Upper lobe of left lung (tissue), 6 donors: Measurements from ENCODE around the gene MARCHF4. TPM values are rescaled to one million over a fixed set of nuclear protein-coding genes. Genes with fewer than 3 reads are reported as not detected.

Experiments used
- ATAC-seq, 2 donors: fragments of 200-7000 bp; cut with Tn5 transposase; one replicate each; pipeline ENCODE4 v1.9.1; 2022; ENCODE audit warnings: mild to moderate bottlenecking in 2 of 2, moderate library complexity in 2 of 2; ENCODE audit not compliant: low FRiP score in 2 of 2
- DNase-seq, 2 donors: peaks; one replicate each; pipeline ENCODE4 v3.0.0-alpha.2; 2019 to 2020
- H3K27ac ChIP-seq, 4 donors: fragments of 200-600 bp; sonication (generic); one replicate each; pipeline ENCODE4 v1.5.1; 2016 to 2019
- H3K27me3 ChIP-seq, 4 donors: fragments of 200-600 bp; sonication (generic); one replicate each; pipeline ENCODE4 v1.5.1; 2017 to 2019
- H3K36me3 ChIP-seq, 4 donors: fragments of 200-600 bp; sonication (generic); one replicate each; pipeline ENCODE4 v1.5.1; 2016 to 2019
- H3K4me1 ChIP-seq, 4 donors: fragments of 200-600 bp; sonication (generic); one replicate each; pipeline ENCODE4 v1.5.1; 2018 to 2019
- H3K4me3 ChIP-seq, 4 donors: fragments of 200-600 bp; sonication (generic); one replicate each; pipeline ENCODE4 v1.5.1; 2017 to 2019; ENCODE audit warnings: mild to moderate bottlenecking in 2 of 4, moderate library complexity in 1 of 4
- H3K9me3 ChIP-seq, 4 donors: fragments of 200-600 bp; sonication (generic); one replicate each; pipeline ENCODE4 v1.5.1; 2018 to 2019
- EP300 ChIP-seq, 4 donors: sonication (generic); formaldehyde crosslinking; IDR thresholded peaks; one replicate each; pipeline ENCODE4 v1.5.1; 2017; ENCODE audit warnings: antibody characterized with exemption in 4 of 4, control low read depth in 2 of 4
- POLR2A ChIP-seq, 4 donors: fragments of 450-650 bp; IDR thresholded peaks; one replicate each; pipeline ENCODE4 v1.5.1; 2016 to 2017; ENCODE audit warnings: antibody characterized with exemption in 4 of 4, mild to moderate bottlenecking in 2 of 4
- POLR2AphosphoS5 ChIP-seq, 2 donors: sonication (generic); formaldehyde crosslinking; IDR thresholded peaks; one replicate each; pipeline ENCODE4 v1.5.1; 2017; ENCODE audit warnings: antibody characterized with exemption in 2 of 2
- WGBS, 2 donors: methylation state at CpG; one replicate each; pipeline ENCODE4 v1.1.5; 2017 to 2018; 5-methylcytosine and 5-hydroxymethylcytosine counted together
- total RNA-seq, 6 donors: library from RNA; depleted of rRNA in 4 of 6; stranded (reverse); fragments of >200 nt in 4 of 6; gene quantifications; one replicate each; pipeline versions ENCODE4 v1.1.0 to v1.2.1, GENCODE V29; 2016 to 2021
- TF ChIP-seq, protein P1 (sequence below), 6 experiments: fragments of 450-650 bp in 4 of 6; fragments of 200-600 bp in 2 of 6; sonication (generic) in 2 of 6; IDR thresholded peaks; one replicate each; pipeline ENCODE4 v1.5.1; 2016 to 2019; ENCODE audit warnings: antibody characterized with exemption in 6 of 6
- donor health status: DM: no; HTN: no; CAD: no; lungs with moderate emphysema.
- donor health status: DM: no; HTN: yes; CAD: no; lungs with severe emphysema.

MARCHF4 gene
- total RNA-seq, 6 donors from 2014 or later = 0.06 to 0.10 TPM; not detected in 4

GRCh38 chr2:216392945-216393840 lies 20.9 kb upstream of the MARCHF4 start:
- TF ChIP-seq POLR2A (IDR thresholded peaks at IDR 0.05) = no peak
- TF ChIP-seq EP300 (IDR thresholded peaks at IDR 0.05) = no peak
- TF ChIP-seq POLR2AphosphoS5 (IDR thresholded peaks at IDR 0.05) = no peak
- TF ChIP-seq, protein P1, sequence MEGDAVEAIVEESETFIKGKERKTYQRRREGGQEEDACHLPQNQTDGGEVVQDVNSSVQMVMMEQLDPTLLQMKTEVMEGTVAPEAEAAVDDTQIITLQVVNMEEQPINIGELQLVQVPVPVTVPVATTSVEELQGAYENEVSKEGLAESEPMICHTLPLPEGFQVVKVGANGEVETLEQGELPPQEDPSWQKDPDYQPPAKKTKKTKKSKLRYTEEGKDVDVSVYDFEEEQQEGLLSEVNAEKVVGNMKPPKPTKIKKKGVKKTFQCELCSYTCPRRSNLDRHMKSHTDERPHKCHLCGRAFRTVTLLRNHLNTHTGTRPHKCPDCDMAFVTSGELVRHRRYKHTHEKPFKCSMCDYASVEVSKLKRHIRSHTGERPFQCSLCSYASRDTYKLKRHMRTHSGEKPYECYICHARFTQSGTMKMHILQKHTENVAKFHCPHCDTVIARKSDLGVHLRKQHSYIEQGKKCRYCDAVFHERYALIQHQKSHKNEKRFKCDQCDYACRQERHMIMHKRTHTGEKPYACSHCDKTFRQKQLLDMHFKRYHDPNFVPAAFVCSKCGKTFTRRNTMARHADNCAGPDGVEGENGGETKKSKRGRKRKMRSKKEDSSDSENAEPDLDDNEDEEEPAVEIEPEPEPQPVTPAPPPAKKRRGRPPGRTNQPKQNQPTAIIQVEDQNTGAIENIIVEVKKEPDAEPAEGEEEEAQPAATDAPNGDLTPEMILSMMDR (IDR thresholded peaks at IDR 0.05) = no peak
- Histone ChIP-seq H3K4me1 (no peaks in the 10 kb centered on the region), H3K4me3 (no peak overlapping the region), H3K9me3 (no peaks in the 10 kb centered on the region), H3K36me3 (no peaks in the 10 kb centered on the region), H3K27me3 (no peaks in the 10 kb centered on the region), H3K27ac (no peak overlapping the region)
- DNase-seq = no peak
- WGBS, 2 donors = 77 to 84% methylated on average over 12 of the region's 12 CpGs
- ATAC-seq = no peak

DNA sequence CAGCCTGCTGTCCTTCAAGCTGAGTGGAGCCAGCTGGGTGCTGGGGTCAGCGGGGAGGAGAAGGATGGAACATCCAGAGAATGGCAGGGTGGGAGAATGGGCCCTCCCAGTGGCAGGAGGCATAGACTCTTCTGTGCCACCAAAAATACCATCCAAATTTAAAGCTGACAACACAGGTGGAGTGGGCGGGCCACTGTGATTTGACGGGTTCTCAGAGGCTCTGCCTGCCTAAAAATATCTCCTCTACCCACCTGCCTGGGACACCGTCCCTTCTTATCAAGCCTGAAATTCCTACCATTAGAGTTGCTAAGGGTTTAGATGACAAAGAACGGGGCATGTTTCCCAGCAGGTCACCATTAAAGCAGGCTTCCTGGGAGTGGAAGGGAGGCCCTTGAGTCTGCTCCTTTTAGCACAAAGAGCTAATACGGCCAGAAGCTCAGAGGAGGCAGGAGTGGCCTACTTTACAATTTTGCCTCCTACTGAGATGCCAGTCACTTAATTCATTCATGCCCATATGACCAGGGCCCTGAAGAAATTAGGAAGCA lies 19.8 kb upstream of the MARCHF4 start:
- TF ChIP-seq, protein P1 (IDR thresholded peaks at IDR 0.05) = no peak
- TF ChIP-seq POLR2AphosphoS5 (IDR thresholded peaks at IDR 0.05) = no peak
- TF ChIP-seq POLR2A (IDR thresholded peaks at IDR 0.05) = no peak
- TF ChIP-seq EP300 (IDR thresholded peaks at IDR 0.05) = no peak
- H3K27me3 ChIP-seq = no peaks in the 10 kb centered on the region
- ATAC-seq = no peak
- H3K27ac ChIP-seq = no peak overlapping the region
- no peaks in the 10 kb centered on the region for H3K9me3 ChIP-seq
- no peaks in the 10 kb centered on the region for H3K4me1 ChIP-seq
- H3K4me3 ChIP-seq = no peak overlapping the region
- WGBS, 2 donors = 88 to 91% methylated on average over 6 of the region's 6 CpGs
- H3K36me3 ChIP-seq = no peaks in the 10 kb centered on the region
- no peak for DNase-seq

DNA sequence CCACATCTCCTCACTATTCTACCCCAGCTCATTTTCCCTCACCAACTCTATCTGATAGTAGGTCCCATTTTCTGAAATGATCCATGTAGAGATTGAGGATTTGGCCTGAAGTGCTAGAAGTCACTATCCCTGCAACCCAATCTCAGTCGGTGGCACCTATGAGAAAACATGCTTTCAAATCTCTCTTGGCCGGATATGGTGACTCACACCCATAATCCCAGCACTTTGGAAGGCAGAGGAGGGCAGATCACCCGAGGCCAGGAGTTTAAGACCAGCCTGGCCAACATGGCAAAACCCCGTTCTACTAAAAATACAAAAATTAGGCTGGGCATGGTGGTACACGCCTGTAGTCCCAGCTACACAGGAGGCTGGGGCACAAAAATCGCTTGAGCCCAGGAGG lies 19.1 kb upstream of the MARCHF4 start:
- H3K4me1 ChIP-seq = no peaks in the 10 kb centered on the region
- TF ChIP-seq, protein P1 (IDR thresholded peaks at IDR 0.05) = no peak
- TF ChIP-seq POLR2A (IDR thresholded peaks at IDR 0.05) = no peak
- no peak for TF ChIP-seq EP300 (IDR thresholded peaks at IDR 0.05)
- TF ChIP-seq POLR2AphosphoS5 (IDR thresholded peaks at IDR 0.05) = no peak
- H3K4me3 ChIP-seq = no peak overlapping the region
- no peaks in the 10 kb centered on the region for H3K27me3 ChIP-seq
- WGBS, 2 donors = 87 to 88% methylated on average over 6 of the region's 6 CpGs
- H3K9me3 ChIP-seq = no peaks in the 10 kb centered on the region
- ATAC-seq (no peak), DNase-seq (no peak)
- no peaks in the 10 kb centered on the region for H3K36me3 ChIP-seq
- no peak overlapping the region for H3K27ac ChIP-seq

DNA sequence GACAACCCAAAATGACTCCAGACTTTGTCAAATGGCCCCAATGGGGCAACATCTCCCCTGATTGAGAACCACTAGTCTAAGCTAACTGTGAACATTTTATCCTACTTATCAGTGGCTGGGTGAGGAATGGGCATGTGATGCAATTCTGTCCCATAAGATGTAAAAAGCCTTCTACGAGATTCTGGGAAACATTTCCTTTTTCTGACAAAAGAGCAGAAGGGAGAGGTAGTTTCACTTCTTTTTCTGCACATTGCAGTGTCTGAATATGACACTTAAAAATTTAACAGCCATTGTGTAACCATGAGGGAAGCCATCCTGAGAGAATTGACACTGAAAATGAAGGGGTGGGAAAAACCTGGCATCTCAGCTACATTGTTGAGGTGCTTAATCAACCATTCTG lies 17.3 kb upstream of the MARCHF4 start:
- 47 to 50% methylated on average over 1 of the region's 1 CpG for WGBS, 2 donors
- Histone ChIP-seq H3K36me3 (no peaks in the 10 kb centered on the region), H3K27ac (no peak overlapping the region), H3K27me3 (no peaks in the 10 kb centered on the region), H3K4me3 (no peak overlapping the region), H3K9me3 (no peaks in the 10 kb centered on the region), H3K4me1 (no peaks in the 10 kb centered on the region)
- TF ChIP-seq POLR2AphosphoS5 (IDR thresholded peaks at IDR 0.05) (no peak), POLR2A (IDR thresholded peaks at IDR 0.05) (no peak), EP300 (IDR thresholded peaks at IDR 0.05) (no peak)
- TF ChIP-seq, protein P1 (IDR thresholded peaks at IDR 0.05) = no peak
- DNase-seq (no peak), ATAC-seq (peak in 1 of 2 donors; percentile 39)
